Stimulated activated naive CD8-positive, alpha-beta T cell treated with anti-CD3 and anti-CD28 coated beads, Interleukin-15, Interleukin-2, amounts not matched to agents 100 U/mL and 50 U/mL, for 24 hours (primary cell): ENCODE results near the gene NDUFB10.

Source experiments
- ATAC-seq: fragments of 150-1000 bp; cut with Tn5 transposase; one replicate; pipeline ENCODE4 v1.10.0; 2021
- DNase-seq: peaks from one replicate; pipeline ENCODE4 v3.0.0; 2021

The NDUFB10 gene

GRCh38 chr16:2001456-2002355 is 42.4 kb downstream of the NDUFB10 start:
- ATAC-seq: no peak
- DNase-seq: no peak

GRCh38 chr16:2002406-2003230 is 43.3 kb downstream of the NDUFB10 start:
- DNase-seq (no peak), ATAC-seq (no peak)

DNA sequence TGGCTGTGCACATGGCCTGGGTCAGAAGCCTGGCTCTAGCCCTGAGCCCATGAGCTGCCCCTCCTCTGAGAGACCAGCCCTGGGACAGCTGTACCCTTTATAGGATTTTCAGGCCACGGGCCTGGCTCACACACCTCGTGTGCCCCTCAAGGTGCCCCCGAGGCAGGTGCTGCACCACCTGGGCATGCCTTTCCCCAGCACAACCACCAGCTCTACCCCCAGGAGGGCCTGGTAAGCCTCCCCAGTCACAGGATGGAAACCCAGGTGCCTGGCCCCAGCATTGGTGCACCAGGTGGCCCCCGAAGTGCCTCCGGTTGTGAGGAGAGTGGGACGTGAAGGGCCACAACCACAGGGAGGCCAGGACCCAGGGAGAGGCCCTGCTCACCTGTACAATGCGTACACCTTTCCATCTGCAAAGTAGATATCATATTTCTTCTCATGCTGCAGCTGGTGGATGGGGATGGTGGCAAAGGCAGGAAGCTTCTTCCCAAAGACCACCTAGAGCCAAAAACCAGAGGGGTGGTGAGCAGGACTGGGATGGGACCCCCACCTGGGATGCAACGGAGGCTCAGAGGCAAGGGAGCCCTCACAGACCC is 44.0 kb downstream of the NDUFB10 start:
- no peak for DNase-seq
- ATAC-seq: no peak

DNA sequence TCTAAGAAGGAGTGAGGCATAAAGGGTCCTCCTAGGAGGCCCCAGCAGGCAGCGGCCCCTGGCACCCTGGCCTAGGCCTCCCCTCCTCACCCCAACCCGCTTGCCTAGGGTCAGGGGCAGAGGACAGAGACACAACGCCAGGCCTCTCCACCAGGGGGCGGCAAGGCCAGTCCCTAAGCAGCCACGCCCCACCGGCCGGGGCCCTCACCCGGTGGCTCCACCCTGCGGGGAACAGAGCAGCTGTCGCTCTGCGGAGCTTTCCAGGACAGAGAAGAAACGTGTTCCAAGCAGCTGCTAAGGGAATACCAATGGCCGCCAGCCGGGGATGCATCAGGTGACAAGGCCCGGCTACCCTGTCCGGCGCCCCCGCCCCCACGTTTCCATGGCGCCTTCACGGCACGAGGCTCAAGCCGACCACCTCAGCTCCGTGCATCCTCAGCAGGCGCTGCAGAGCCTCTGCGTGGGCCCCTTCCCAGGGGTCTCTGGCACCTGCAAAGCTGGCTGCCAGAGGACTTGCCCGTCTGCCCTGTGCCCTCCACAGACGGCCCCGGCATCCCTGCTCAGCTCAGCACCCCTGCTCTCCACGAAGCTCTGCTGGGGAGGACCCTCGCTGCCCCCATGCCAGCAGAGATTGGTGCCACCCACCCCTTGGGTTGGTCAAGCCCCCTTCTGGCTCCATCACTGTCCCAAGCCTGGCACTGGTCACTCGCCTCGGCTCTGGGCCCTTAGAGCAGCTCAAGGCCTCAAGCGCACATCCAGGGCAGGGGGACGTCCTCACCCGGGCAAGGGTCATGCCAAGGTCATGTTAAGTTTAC is 44.7 kb downstream of the NDUFB10 start:
- DNase-seq: peak; percentile 94
- ATAC-seq: peak; percentile 83

GRCh38 chr16:2004795-2005517 is 45.6 kb downstream of the NDUFB10 start:
- no peak for ATAC-seq

DNA sequence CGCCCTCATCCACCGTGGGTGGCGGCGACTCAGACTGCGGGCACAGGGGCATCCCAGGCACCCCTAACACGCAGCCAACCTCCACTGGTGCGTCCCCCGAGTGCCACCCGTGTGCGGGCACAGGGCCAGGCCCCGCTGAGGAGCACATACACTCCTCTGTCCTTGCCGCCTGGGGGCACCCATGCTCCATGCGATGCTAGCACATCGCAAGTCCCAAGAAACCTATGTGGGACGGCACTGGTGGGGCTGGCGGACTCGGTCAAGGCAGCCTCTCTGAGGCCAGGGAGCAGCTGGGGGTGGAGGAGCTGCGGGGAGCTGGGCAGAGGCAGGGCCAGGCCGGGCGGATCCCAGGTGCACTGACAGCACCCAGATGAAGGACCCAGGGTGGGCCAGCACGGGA is 46.3 kb downstream of the NDUFB10 start:
- ATAC-seq: no peak

More at GRCh38 chr16:2004795-2005517, 45.6 kb downstream of the NDUFB10 start:
- no peak for DNase-seq

DNA sequence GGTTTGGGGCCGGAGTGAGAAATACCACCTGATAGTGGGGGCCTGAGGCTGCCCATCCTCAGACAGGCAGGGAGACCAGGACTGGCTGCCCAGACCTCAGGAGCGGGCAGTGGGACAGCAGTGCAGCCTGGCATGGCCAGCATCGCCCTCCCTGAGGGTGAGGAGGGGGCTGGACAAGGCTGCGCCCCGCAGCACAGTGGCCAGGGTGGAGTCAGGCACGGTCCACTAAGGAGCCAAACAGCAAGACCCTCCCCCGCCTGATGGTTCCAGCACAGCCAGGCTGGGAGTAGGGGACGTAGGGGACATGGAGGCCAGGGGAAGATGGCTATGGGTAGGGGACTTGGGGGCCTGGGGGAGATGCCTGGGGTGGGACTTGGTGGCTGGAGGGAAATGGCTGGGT is 47.0 kb downstream of the NDUFB10 start:
- DNase-seq (no peak), ATAC-seq (no peak)

More for the DNA sequence above, 46.3 kb downstream of the NDUFB10 start:
- DNase-seq: no peak

DNA sequence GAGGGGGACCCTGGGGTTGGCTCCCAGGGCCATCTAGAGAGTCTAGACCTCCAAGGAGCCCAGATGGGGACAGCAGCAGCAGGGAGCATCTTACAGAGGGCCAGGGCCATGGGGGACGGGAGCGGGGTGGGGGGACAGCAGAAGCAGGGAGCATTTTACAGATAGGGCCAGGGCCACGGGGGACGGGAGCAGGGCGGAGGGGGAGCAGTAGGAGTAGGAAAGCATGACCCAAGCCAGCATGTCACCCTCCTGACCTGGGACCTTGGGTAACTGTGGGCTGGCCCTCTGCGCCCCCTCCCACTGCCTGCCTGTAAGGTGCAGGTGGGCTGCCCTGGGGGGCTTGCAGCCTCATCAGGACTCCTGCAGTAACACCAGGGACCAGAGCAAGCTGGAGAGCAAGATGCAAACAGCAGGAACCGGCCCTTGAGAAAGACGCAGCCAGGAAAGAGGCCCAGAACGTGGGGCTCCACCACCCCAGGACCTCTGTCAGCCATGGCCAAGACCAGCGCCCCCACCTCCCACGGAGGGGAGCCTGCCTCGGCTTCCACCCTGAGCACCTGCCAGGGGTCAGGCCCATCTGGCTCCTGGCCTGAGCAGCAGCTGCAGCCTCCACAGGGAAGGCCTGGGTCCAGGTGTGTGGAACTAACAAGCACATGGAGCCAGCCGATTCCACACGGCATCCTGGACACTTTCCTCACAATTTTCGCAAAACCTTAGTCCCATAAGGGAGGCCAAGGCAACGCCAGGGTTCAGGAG is 47.9 kb downstream of the NDUFB10 start:
- ATAC-seq (no peak), DNase-seq (no peak)

- ATAC-seq (peak; percentile 20), DNase-seq (peak; percentile 61)
These were observed 48.7 kb downstream of the NDUFB10 start for GRCh38 chr16:2008009-2008526.

DNA sequence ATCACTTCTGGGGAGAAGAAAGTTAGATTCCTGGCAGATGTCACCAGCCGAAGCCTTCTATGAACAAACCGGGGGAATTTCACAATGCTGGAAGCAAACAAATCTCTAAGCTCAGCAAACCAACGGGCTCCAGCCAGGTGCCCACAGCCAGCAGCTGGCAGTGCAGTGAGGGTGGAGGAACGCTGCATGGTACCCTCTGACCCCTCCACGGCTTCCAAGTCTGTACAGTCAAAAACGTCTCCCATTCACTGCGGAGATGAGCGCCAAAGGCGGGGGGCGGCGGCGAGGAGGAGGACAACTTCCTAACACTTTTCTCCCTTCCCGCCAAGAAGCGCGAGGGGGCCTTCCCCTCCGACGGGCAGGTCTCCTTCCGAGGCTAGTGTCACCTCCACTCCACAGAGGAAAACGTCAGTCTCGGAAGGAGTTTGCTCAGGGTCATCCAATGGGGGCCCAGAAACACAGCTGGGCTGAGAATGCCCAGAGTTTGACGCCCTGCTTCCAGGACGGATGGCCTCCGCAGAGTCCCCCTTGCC is 49.4 kb downstream of the NDUFB10 start:
- ATAC-seq: no peak
- peak; percentile 64 for DNase-seq

- DNase-seq (peak; percentile 44), ATAC-seq (peak; percentile 17)
These were observed 49.9 kb downstream of the NDUFB10 start for GRCh38 chr16:2009164-2009711.

DNA sequence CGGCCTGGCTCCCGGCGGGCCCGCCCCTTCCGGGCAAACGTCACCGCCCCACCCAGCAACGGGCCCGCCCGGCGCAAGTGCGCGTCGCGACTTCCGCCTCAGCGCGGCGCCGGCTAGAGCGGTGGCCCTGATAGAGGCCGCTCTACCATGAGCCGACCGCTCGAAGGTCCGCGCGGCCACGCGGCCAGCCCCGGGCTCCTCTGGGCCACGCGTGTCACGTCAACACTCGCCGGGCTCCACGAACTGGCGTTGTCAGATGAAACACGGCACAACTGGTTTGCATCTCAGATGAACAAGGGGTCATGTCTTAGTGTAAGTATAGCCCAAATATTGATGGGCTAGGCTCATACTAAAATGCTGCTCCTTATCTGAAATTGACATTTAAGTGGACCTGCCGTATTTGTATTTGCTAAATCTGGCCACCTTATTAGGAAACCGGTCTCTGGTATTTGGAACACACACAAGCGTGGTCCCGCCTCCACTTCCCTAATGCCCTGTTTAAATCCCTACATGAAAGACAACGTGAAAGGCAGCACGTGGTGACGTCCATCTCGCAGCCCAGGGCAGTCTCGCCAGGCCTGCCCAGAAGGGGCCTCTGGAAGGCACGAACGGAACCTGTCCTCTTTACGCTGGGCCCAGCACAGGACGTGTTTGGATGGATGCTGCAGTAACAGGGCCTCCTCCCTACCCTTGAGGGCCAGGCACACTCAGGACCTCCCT is 50.6 kb downstream of the NDUFB10 start, which contains the start of gene ZNF598:
Gene ZNF598, minus strand, starts transcription at position 31 of the 720 bp plus-strand sequence.
- ATAC-seq: peak; percentile 96

More for the DNA sequence above, 50.6 kb downstream of the NDUFB10 start, which contains the start of gene ZNF598:
- DNase-seq: peak; percentile 89
